ENCODE data around the gene CACNA1D. TPM values are rescaled to one million over a fixed set of nuclear protein-coding genes. Genes with fewer than 3 reads are reported as not detected.

The CACNA1D gene
- total RNA-seq, 2 donors from 2014 or later, result 9.9 to 20.4 TPM

GRCh38 chr3:53740956-53741355 is 246.5 kb downstream of the CACNA1D start:
- Histone ChIP-seq H3K4me1 (peaks cover 6% of the 10 kb centered on the region), H3K27ac (no peak overlapping the region), H3K4me3 (no peak overlapping the region), H3K36me3 (replicated peaks in 1 of 2; ENCODE audit: insufficient read depth in 1 of 2, low read depth in 2 of 2) (no peaks in the 10 kb centered on the region), H3K27me3 (no peaks in the 10 kb centered on the region), H3K9me3 (no peaks in the 10 kb centered on the region)
- DNase-seq (no peak), ATAC-seq (no peak)
- intact Hi-C loops (cut with DNase I), result no loop called here
- WGBS, 2 donors, result 73 to 91% methylated on average over 4 of the region's 4 CpGs
- no peak for TF ChIP-seq POLR2A (IDR thresholded peaks at IDR 0.05)
- TF ChIP-seq CTCF (IDR thresholded peaks at IDR 0.05), result no peak

DNA sequence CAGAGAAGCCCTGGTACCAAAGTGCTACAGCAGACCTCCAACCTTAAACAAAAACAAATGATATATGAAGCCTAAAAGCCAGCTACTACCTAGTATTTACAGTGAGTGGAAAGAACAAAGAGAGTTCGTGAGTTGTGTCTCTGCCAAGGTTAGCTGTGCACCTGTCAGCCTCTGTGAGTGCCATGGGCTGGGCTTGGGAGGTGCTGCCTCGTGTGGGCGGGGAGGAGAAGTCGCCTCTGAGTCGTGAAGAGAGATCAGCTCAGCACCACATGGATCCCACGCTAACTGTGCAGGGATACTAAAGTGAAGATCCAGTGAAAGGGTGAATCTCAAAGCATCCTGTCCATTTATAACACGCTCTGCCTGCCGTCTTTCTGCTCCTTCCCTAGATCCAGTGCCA is 249.9 kb downstream of the CACNA1D start:
- ATAC-seq, result peak; percentile 65
- 38 to 43% methylated on average over 8 of the region's 8 CpGs for WGBS, 2 donors
- Histone ChIP-seq H3K27me3 (no peaks in the 10 kb centered on the region), H3K36me3 (replicated peaks in 1 of 2; ENCODE audit: insufficient read depth in 1 of 2, low read depth in 2 of 2) (no peaks in the 10 kb centered on the region), H3K27ac (no peak overlapping the region), H3K4me1 (peaks cover 6% of the 10 kb centered on the region), H3K9me3 (no peaks in the 10 kb centered on the region), H3K4me3 (no peak overlapping the region)
- DNase-seq, result peak; percentile 47 to 82 (median 77)
- intact Hi-C loops (cut with DNase I), result no loop called here
- peak in 4 of 7 experiments; percentile 19 to 48 (median 36) for TF ChIP-seq CTCF (IDR thresholded peaks at IDR 0.05)
- no peak for TF ChIP-seq POLR2A (IDR thresholded peaks at IDR 0.05)

GRCh38 chr3:53747559-53747958 is 253.1 kb downstream of the CACNA1D start:
- TF ChIP-seq CTCF (IDR thresholded peaks at IDR 0.05) (no peak), POLR2A (IDR thresholded peaks at IDR 0.05) (no peak)
- Histone ChIP-seq H3K9me3 (no peaks in the 10 kb centered on the region), H3K4me1 (peaks cover 6% of the 10 kb centered on the region), H3K27ac (no peak overlapping the region), H3K36me3 (replicated peaks in 1 of 2; ENCODE audit: insufficient read depth in 1 of 2, low read depth in 2 of 2) (no peaks in the 10 kb centered on the region), H3K27me3 (no peaks in the 10 kb centered on the region), H3K4me3 (no peak overlapping the region)
- 88 to 97% methylated on average over 4 of the region's 4 CpGs for WGBS, 2 donors
- intact Hi-C loops (cut with DNase I), result no loop called here
- DNase-seq (no peak), ATAC-seq (no peak)

GRCh38 chr3:53748512-53749271 is 254.3 kb downstream of the CACNA1D start:
- no peaks in the 10 kb centered on the region for H3K9me3 ChIP-seq
- no peak for ATAC-seq
- H3K27me3 ChIP-seq, result no peaks in the 10 kb centered on the region
- peaks cover 6% of the 10 kb centered on the region for H3K4me1 ChIP-seq
- TF ChIP-seq CTCF (IDR thresholded peaks at IDR 0.05) (no peak), POLR2A (IDR thresholded peaks at IDR 0.05) (no peak)
- peak overlapping the region in 1 of 4 donors; percentile 35 for H3K27ac ChIP-seq
- 75 to 80% methylated on average over 8 of the region's 8 CpGs for WGBS, 2 donors
- intact Hi-C loops (cut with DNase I), result no loop called here
- H3K36me3 ChIP-seq (replicated peaks in 1 of 2; ENCODE audit: insufficient read depth in 1 of 2, low read depth in 2 of 2), result no peaks in the 10 kb centered on the region
- H3K4me3 ChIP-seq, result no peak overlapping the region
- DNase-seq, result peak in 2 of 4 donors; percentile 2 to 16

GRCh38 chr3:53749448-53749847 is 255.0 kb downstream of the CACNA1D start:
- H3K36me3 ChIP-seq (replicated peaks in 1 of 2; ENCODE audit: insufficient read depth in 1 of 2, low read depth in 2 of 2), result no peaks in the 10 kb centered on the region
- DNase-seq (peak in 2 of 4 donors; percentile 0 to 14), ATAC-seq (no peak)
- 83 to 89% methylated on average over 5 of the region's 5 CpGs for WGBS, 2 donors
- H3K27me3 ChIP-seq, result no peaks in the 10 kb centered on the region
- peak overlapping the region in 1 of 4 donors; percentile 35 for H3K27ac ChIP-seq
- H3K4me1 ChIP-seq, result peaks cover 2% of the 10 kb centered on the region
- TF ChIP-seq CTCF (IDR thresholded peaks at IDR 0.05), result no peak
- TF ChIP-seq POLR2A (IDR thresholded peaks at IDR 0.05), result no peak
- H3K9me3 ChIP-seq, result no peaks in the 10 kb centered on the region
- intact Hi-C loops (cut with DNase I), result no loop called here
- no peak overlapping the region for H3K4me3 ChIP-seq

Data from body of pancreas (tissue), 4 donors.